ENCODE measurements around the gene PRAMEF27. TPM values are rescaled to one million over a fixed set of nuclear protein-coding genes. Genes with fewer than 3 reads are reported as not detected.
"Not testable (repeated sequence)": the region's sequence is repeated elsewhere in the genome, so short reads cannot be mapped to it uniquely, and the experiment has no call there.

The PRAMEF27 gene
- total RNA-seq (2014; rRNA removed; shearing (Covaris generic)): not detected in 2 replicates

GRCh38 chr1:13056475-13056874 lies at the start of gene PRAMEF27:
TSS of gene PRAMEF27 (minus strand) at chr1:13056575. CDS start at chr1:13053659, 2,916 bp downstream.
- H3K4me3 ChIP-seq (ENCODE audit: insufficient read depth, low read depth, low read length); H3K27me3 ChIP-seq (ENCODE audit: control insufficient read depth, insufficient read depth, low read length); DNase-seq; H3K36me3 ChIP-seq (replicated peaks; ENCODE audit: control insufficient read depth, insufficient read depth, low read length): not testable (repeated sequence)

- H3K36me3 ChIP-seq (replicated peaks; ENCODE audit: control insufficient read depth, insufficient read depth, low read length); H3K27me3 ChIP-seq (ENCODE audit: control insufficient read depth, insufficient read depth, low read length); H3K4me3 ChIP-seq (ENCODE audit: insufficient read depth, low read depth, low read length); DNase-seq: not testable (repeated sequence)
Observed at GRCh38 chr1:13070474-13070873, 14.1 kb upstream of the PRAMEF27 start, which contains the start of gene PRAMEF25. TSS of gene PRAMEF25 (plus strand) at chr1:13070774. CDS start at chr1:13073694, 2,920 bp downstream.

- H3K27me3 ChIP-seq (ENCODE audit: control insufficient read depth, insufficient read depth, low read length); H3K36me3 ChIP-seq (replicated peaks; ENCODE audit: control insufficient read depth, insufficient read depth, low read length); H3K4me3 ChIP-seq (ENCODE audit: insufficient read depth, low read depth, low read length); DNase-seq: not testable (repeated sequence)
Observed at GRCh38 chr1:13019846-13020245, 36.5 kb downstream of the PRAMEF27 start.

GRCh38 chr1:13011932-13012331 lies 44.4 kb downstream of the PRAMEF27 start:
- not testable (repeated sequence) for H3K36me3 ChIP-seq (replicated peaks; ENCODE audit: control insufficient read depth, insufficient read depth, low read length); H3K4me3 ChIP-seq (ENCODE audit: insufficient read depth, low read depth, low read length); H3K27me3 ChIP-seq (ENCODE audit: control insufficient read depth, insufficient read depth, low read length); DNase-seq

GRCh38 chr1:13009348-13009747 lies 47.0 kb downstream of the PRAMEF27 start:
- not testable (repeated sequence) for H3K27me3 ChIP-seq (ENCODE audit: control insufficient read depth, insufficient read depth, low read length); H3K4me3 ChIP-seq (ENCODE audit: insufficient read depth, low read depth, low read length); H3K36me3 ChIP-seq (replicated peaks; ENCODE audit: control insufficient read depth, insufficient read depth, low read length); DNase-seq

- H3K27me3 ChIP-seq (ENCODE audit: control insufficient read depth, insufficient read depth, low read length); DNase-seq; H3K36me3 ChIP-seq (replicated peaks; ENCODE audit: control insufficient read depth, insufficient read depth, low read length); H3K4me3 ChIP-seq (ENCODE audit: insufficient read depth, low read depth, low read length): not testable (repeated sequence)
Observed at GRCh38 chr1:13005732-13006131, 50.6 kb downstream of the PRAMEF27 start.

Other genes with a start within 250 kb of the PRAMEF27 start
- gene PRAMEF11, start 225.2 kb downstream of the PRAMEF27 start, total RNA-seq (2014; rRNA removed; shearing (Covaris generic)): not detected in 2 replicates
- not detected in 2 replicates for gene HNRNPCL1, start 207.9 kb downstream of the PRAMEF27 start, total RNA-seq (2014; rRNA removed; shearing (Covaris generic))
- gene PRAMEF2, start 199.5 kb downstream of the PRAMEF27 start, total RNA-seq (2014; rRNA removed; shearing (Covaris generic)): not detected in 2 replicates
- gene PRAMEF4, start 170.4 kb downstream of the PRAMEF27 start, total RNA-seq (2014; rRNA removed; shearing (Covaris generic)): not detected in 2 replicates
- not detected in 2 replicates for gene PRAMEF10, start 158.3 kb downstream of the PRAMEF27 start, total RNA-seq (2014; rRNA removed; shearing (Covaris generic))
- gene PRAMEF7, start 140.0 kb downstream of the PRAMEF27 start, total RNA-seq (2014; rRNA removed; shearing (Covaris generic)): not detected in 2 replicates
- gene PRAMEF6, start 109.0 kb downstream of the PRAMEF27 start, total RNA-seq (2014; rRNA removed; shearing (Covaris generic)): not detected in 2 replicates
- gene HNRNPCL3, start 4.2 kb upstream of the PRAMEF27 start, total RNA-seq (2014; rRNA removed; shearing (Covaris generic)): not detected in 2 replicates
- gene PRAMEF25, start 14.2 kb upstream of the PRAMEF27 start, total RNA-seq (2014; rRNA removed; shearing (Covaris generic)): not detected in 2 replicates
- not detected in 2 replicates for gene HNRNPCL2, start 60.3 kb upstream of the PRAMEF27 start, total RNA-seq (2014; rRNA removed; shearing (Covaris generic))
- not detected in 2 replicates for gene PRAMEF26, start 99.4 kb upstream of the PRAMEF27 start, total RNA-seq (2014; rRNA removed; shearing (Covaris generic))
- gene HNRNPCL4, start 109.1 kb upstream of the PRAMEF27 start, total RNA-seq (2014; rRNA removed; shearing (Covaris generic)): not detected in 2 replicates
- gene PRAMEF9, start 115.3 kb upstream of the PRAMEF27 start, total RNA-seq (2014; rRNA removed; shearing (Covaris generic)): not detected in 2 replicates
- gene PRAMEF13, start 144.8 kb upstream of the PRAMEF27 start, total RNA-seq (2014; rRNA removed; shearing (Covaris generic)): not detected in 2 replicates
- not detected in 2 replicates for gene PRAMEF18, start 169.6 kb upstream of the PRAMEF27 start, total RNA-seq (2014; rRNA removed; shearing (Covaris generic))
- not detected in 2 replicates for gene PRAMEF5, start 197.6 kb upstream of the PRAMEF27 start, total RNA-seq (2014; rRNA removed; shearing (Covaris generic))
- not detected in 2 replicates for gene PRAMEF8, start 228.6 kb upstream of the PRAMEF27 start, total RNA-seq (2014; rRNA removed; shearing (Covaris generic))
- gene PRAMEF33, start 247.0 kb upstream of the PRAMEF27 start, total RNA-seq (2014; rRNA removed; shearing (Covaris generic)): not detected in 2 replicates

Data from H7 (cell line).